SIG-M5 (cell line): ENCODE measurements around the gene EHD2.
"Not testable (repeated sequence)": the region's sequence is repeated elsewhere in the genome, so short reads cannot be mapped to it uniquely, and the experiment has no call there.

ENCODE experiments used
- DNase-seq: peaks from one replicate; lab custom pipeline; 2025; lab: John Stamatoyannopoulos, UW

EHD2 gene

DNA sequence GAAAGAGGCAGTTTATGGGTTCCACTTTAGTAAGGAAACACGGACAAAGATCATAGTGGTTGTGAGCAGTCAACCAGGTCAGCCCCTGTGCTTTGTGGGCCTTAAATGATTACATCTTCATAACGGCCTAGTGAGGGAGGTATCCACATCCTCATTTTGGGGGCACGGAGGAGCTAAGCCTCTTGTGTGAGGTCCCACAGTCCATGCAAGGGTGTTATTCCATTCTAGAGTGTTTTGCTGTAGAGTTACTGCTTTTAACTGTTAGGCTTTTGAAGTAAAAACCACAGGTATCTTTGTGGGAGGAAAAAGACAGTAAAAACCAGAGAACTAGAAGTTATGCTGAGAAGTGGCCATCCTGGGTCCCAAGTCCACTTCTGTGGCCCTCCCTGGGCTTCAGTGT, 36.1 kb downstream of the EHD2 start:
- DNase-seq: no peak

- DNase-seq: no peak
Observed at GRCh38 chr19:47750752-47751151, 37.5 kb downstream of the EHD2 start.

DNA sequence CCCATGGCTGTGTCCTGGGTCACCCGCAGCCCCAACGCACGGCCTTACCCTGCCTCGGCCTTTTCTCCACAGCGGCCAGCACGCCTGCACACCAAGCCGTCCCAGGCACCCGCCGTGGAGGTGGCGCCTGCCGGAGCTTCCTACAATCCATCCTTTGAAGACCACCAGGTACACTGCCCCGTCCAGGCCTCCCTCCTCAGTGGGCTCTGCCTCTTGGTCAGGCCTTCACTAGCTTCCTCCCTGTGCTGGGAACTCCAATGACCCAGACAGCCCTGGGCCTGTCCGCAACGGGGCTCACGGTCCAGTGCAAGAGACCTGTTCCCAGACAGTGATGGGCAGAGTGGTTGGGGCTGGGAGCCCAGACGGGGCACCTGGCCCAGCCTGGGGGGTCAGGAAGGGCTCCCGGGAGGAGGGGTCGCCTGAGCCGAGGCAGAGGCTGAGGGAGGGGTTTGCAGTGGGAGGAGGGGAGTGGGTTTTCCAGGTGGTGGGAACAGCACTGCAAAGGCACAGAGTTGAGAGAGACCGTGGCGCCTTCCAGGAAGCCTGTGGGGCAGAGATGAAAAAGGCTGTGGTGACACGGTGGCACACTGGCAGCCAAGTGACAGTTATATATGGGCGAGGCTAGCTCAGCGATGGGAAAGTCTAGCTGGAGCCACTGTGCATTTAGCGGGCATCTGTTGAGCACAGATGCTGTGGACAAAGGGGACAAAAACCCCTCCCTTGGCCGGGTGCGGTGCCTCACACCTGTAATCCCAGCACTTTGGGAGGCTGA, 39.4 kb downstream of the EHD2 start:
- DNase-seq: no peak

GRCh38 chr19:47754206-47755064, 41.2 kb downstream of the EHD2 start:
- DNase-seq: no peak

- DNase-seq: no peak
Observed at GRCh38 chr19:47755065-47755761, 42.0 kb downstream of the EHD2 start.

DNA sequence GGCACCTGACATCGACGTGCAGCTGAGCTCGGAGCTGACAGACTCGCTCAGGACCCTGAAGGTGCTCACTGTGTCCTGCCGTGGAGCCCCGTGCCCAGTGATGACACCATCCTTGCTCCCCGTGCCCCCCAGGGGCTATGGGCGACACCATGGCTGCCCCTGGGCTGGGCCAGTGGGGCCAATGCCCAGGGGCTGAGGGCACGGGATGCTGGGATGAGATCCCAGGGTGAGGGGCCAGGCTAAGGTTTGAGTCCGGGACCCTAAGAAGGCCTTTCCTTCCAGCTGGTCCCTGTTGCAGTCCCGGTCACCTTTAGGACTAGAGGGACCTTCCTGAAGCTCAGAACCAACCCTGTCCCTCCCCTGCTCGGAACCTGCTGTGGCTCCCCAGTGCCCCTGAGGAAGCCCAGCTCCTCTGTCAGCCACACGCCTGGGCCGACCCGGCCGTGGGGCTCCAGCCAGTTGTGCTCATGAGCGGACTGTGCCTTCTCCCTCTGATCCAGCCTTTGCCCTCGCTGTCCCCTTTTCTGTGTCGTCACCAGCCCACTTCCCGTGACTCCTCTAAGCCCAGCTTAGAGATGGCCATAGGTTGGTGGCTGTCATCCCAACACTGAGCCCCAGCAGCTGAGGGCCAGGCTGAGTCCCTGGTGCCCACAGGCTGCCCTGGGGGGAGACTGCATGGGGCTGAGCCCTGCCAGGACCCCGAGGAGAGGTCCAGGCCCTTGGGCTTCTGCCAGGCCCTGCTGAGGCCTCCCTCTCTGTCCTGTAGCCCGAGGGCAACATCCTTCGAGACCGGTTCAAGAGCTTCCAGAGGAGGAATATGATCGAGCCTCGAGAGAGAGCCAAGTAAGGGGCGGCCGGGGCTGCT, 42.8 kb downstream of the EHD2 start:
- DNase-seq: no peak

DNA sequence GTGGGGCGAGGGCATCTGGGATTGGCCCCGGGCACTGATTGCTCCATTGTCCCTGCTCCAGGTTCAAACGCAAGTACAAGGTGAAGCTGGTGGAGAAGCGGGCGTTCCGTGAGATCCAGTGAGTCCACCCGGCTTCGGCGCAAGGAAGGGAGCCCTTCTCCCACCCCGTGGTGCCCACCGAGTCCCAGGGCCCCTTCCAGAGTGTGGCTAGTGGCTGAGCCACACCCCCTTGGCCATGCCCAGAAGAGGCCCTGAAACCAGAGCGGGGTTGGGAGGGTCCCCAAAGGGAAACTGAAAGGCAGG, 43.4 kb downstream of the EHD2 start:
- DNase-seq: no peak

GRCh38 chr19:47756953-47757608, 43.9 kb downstream of the EHD2 start:
- no peak for DNase-seq

DNA sequence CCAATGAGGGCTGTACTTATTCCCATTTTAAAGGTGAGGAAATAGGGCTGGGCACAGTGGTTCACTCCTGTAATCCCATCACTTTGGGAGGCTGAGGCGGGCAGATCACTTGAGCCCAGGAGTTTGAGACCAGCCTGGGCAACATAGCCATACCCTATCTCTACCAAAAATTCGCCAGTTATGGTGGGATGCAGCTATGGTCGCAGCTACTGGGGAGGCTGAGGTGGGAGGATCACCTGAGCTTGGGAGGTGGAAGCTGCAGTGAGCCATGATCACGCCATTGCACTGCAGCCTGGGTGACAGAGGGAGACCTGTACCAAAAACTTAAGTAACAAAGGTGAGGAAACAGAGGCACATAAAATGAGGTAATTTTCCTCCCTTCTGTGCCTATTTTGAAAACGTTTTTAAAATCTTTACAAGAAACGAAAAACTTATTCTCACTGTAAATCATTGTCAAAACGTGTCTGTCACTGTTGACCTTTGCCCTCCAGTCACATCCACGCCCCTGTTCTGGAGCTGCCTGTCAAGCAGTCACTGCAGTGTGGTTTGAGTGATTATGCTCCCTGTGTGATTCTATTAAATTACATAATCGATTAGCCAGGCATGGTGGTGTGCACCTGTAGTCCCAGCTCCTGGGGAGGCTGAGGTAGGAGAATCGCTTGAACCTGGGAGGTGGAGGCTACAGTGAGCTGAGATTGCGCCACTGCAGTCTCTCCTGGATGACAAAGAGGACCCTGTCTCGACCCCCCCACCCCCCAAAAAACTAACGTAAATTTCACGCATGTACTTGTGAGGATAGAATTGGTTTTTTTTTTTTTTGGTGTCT, 44.6 kb downstream of the EHD2 start:
- no peak for DNase-seq

DNA sequence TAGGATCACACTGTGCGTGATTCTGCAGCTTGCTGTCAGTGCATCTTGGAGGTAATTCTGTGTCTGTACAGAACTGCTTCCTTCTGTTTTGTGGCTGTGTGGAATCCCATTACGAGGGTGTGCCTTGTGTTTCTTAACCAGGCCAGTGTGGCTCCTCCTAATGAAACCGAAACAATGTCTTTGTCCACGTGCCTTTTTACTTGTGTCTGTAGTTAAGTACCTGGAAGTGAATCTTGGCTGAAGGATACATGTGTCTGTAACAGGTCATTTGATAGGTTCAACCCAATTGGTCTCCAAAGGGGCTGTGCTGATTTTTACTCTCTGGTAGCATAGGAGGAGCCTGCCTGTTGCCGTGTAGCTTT, 45.2 kb downstream of the EHD2 start:
- no peak for DNase-seq

DNA sequence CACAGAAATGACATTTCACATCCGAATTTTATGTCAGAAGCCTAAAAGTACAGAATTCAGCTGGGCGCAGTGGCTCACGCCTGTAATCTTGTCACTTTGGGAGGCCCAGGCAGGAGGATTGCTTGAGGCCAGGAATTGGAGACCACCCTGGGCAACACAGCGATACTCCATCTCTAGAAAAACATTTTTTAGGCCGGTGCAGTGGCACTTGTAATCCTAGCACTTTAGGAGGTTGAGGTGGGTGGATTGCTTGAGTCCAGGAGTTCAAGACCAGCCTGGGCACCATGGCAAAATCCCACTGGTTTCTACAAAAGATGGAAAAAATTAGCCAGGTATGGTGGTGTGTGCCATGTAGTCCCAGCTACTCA, 47.4 kb downstream of the EHD2 start:
- DNase-seq: no peak

- DNase-seq: no peak
Observed at GRCh38 chr19:47761566-47761965, 48.3 kb downstream of the EHD2 start.

- DNase-seq: no peak
Observed at GRCh38 chr19:47762151-47762550, 48.9 kb downstream of the EHD2 start.

DNA sequence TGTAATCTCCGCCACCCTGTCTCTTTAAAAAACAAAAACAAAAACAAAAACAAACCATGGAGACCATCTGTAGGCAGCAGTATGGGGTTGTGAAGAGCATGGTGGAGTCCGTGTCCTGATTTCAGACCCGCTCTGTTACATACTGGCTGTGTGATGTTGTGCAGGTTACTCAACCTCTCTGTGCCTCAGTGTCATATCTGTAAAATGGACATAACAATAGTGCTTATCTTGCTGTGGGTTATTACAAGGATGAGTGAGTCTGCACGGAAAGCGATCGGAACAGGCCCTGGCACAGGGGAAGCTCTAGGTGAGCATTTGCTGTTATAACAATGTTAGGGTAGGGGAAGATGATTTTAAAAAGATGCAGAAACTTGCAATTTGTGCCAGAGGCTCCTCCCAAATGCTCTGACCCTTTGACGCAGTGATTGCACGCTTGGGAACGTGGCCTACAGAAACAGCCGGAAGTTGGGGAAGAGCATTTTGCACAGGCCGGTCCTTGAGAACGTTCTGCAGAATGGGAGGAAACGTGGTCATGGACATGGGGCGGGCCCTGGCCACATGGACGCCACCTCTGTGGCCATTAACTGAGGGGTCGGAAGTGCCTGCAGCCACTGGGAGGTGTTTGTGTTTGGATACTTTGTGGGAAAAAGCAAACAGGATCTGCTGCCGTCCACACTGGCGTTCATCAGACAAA, 49.5 kb downstream of the EHD2 start:
- DNase-seq: no peak

DNA sequence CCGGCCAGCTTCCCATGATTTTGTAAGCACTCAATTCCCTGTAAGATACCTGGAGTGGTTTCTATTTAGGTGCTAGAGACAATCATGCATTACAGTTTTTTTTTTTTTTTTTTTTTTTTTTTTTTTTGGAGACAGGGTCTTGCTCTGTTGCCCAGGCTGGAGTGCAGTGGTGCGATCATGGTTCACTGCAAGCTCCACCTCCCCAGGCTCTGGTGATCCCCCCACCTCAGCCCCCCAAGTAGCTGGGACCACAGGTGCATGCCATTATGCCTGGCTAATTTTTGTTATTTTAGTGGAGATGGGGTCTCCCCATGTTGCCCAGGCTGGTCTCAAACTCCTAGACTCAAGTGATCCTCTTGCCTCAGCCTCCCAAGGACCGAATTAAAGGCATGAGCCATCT, 51.5 kb downstream of the EHD2 start:
- not testable (repeated sequence) for DNase-seq

- DNase-seq: no peak
Observed at GRCh38 chr19:47765523-47766358, 52.5 kb downstream of the EHD2 start.

DNA sequence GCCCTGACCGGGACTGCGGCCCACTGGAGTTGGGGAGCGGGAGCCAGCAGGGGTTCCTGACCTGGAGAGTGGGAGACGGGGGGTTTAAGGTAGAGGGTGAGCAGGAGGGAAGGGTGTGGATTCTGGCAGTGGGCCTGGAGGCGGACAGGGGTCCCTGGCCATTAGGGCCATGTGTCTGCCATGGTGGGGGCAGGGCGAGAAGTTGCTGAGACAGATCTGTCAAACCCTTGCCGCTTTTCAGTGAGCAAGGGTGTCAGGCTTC, 53.1 kb downstream of the EHD2 start:
- no peak for DNase-seq

DNA sequence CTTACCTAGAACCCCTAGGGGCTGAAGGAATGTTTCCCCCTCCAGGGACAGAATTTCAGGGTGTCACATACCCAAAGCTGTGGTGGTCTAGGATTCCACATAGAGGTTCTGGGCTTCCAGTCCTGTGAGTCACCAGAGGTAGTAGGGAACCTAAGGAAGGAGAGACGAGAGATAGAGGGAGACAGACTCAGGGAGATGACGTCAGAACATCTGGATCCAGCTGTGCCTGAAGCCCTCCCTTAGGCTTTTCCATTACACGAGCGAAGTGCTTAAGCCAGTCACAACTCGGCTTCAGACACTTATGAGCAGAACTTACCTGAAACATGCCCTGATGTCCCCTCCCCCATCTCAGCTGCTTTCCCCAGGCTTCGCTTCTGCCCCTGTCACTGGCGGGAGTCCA, 53.4 kb downstream of the EHD2 start:
- no peak for DNase-seq

GRCh38 chr19:47767349-47767748, 54.1 kb downstream of the EHD2 start:
- no peak for DNase-seq

- no peak for DNase-seq
Observed at GRCh38 chr19:47768604-47769003, 55.4 kb downstream of the EHD2 start.
